Endothelial cell of umbilical vein (primary cell): Measurements from ENCODE around the gene IFT27. TPM values are rescaled to one million over a fixed set of nuclear protein-coding genes. Genes with fewer than 3 reads are reported as not detected.

Experiments used
- BruUV-seq: library from RNA; stranded (reverse); fragments of 400-500 nt; replicated peaks from 2 replicates; lab custom pipeline; 2021; lab: Mats Ljungman, UMichigan
- CTCF ChIA-PET: fragments of 300-600, 350-600 bp; sonication (Branson Sonifier 250); formaldehyde crosslinking; loops from one replicate; lab custom pipeline; 2021; ENCODE audit warnings: antibody characterized with exemption, inconsistent platforms; lab: Charles Lee
- POLR2A ChIA-PET: fragments of 300-600, 350-600 bp; sonication (Branson Sonifier 250); formaldehyde crosslinking; loops from one replicate; lab custom pipeline; 2021; ENCODE audit warnings: antibody characterized with exemption, inconsistent platforms; lab: Charles Lee
- DNase-seq: peaks from one replicate; pipeline ENCODE4 v3.0.0-alpha.2; 2011; ENCODE audit warnings: low read depth, low spot score
- FAIRE-seq: peaks from 2 replicates; lab custom pipeline; 2011; peaks lifted over from hg19 to GRCh38; lab: Jason Lieb, UNC
- H2AFZ ChIP-seq: 2 replicates; pipeline ENCODE4 v1.6.0; 2012; ENCODE audit warnings: low read depth, low read length, control low read depth, inconsistent platforms
- H3K27ac ChIP-seq: 2 replicates; pipeline ENCODE4 v1.5.1; 2011; ENCODE audit warnings: low read depth, mild to moderate bottlenecking, control low read depth, low read length, moderate library complexity; ENCODE audit not compliant: insufficient read depth
- H3K27me3 ChIP-seq, 2 experiments: 2 replicates each; pipeline versions ENCODE4 v1.6.0 to v1.6.1; 2011; ENCODE audit warnings: low read length in 2 of 2, mixed read lengths in 1 of 2; ENCODE audit not compliant: control insufficient read depth in 2 of 2, insufficient read depth in 2 of 2
- H3K36me3 ChIP-seq, 2 experiments: 2 replicates in 1 of 2; 3 replicates in 1 of 2; pipeline ENCODE4 v1.5.1; 2011; ENCODE audit warnings: low read length in 2 of 2, mild to moderate bottlenecking in 1 of 2, moderate library complexity in 1 of 2; ENCODE audit not compliant: control insufficient read depth in 2 of 2, insufficient read depth in 2 of 2; ENCODE audit errors: extremely low read depth in 1 of 2
- H3K4me1 ChIP-seq: 3 replicates; pipeline ENCODE4 v1.5.1; 2011; ENCODE audit warnings: mild to moderate bottlenecking, low read length; ENCODE audit not compliant: control insufficient read depth, insufficient read depth; ENCODE audit errors: extremely low read depth
- H3K4me2 ChIP-seq: 2 replicates; pipeline ENCODE4 v1.6.1; 2011; ENCODE audit warnings: low read length, control low read depth, mixed read lengths; ENCODE audit not compliant: insufficient read depth
- H3K4me3 ChIP-seq, 3 experiments: fragments of 200-600 bp in 1 of 3; sonication (generic), shearing (Covaris generic) in 1 of 3; replicated peaks in 1 of 3; 2 replicates each; pipeline ENCODE4 v1.5.1; 2011 to 2016; ENCODE audit warnings: control low read depth in 3 of 3, low read length in 3 of 3, mild to moderate bottlenecking in 2 of 3, inconsistent platforms in 1 of 3, low read depth in 1 of 3, moderate library complexity in 1 of 3; ENCODE audit not compliant: insufficient read depth in 1 of 3
- H3K79me2 ChIP-seq: 2 replicates; pipeline ENCODE4 v1.6.0; 2012; ENCODE audit warnings: low read length, inconsistent platforms; ENCODE audit not compliant: control insufficient read depth, insufficient read depth
- H3K9ac ChIP-seq: replicated peaks from 2 replicates; pipeline ENCODE3; 2011; ENCODE audit warnings: low read length, control low read depth; ENCODE audit not compliant: insufficient read depth; ENCODE audit errors: extremely low read depth
- H3K9me1 ChIP-seq: replicated peaks from 3 replicates; pipeline ENCODE4 v1.6.0; 2011; ENCODE audit warnings: mild to moderate bottlenecking, low read length; ENCODE audit not compliant: control insufficient read depth, insufficient read depth; ENCODE audit errors: extremely low read depth
- H3K9me3 ChIP-seq: replicated peaks from 2 replicates; pipeline ENCODE4 v1.5.1; 2012; ENCODE audit warnings: low read length, inconsistent platforms; ENCODE audit not compliant: control insufficient read depth, insufficient read depth
- H4K20me1 ChIP-seq: replicated peaks from 2 replicates; pipeline ENCODE3; 2011; ENCODE audit warnings: mild to moderate bottlenecking, low read length; ENCODE audit not compliant: control insufficient read depth, insufficient read depth; ENCODE audit errors: extremely low read depth
- CTCF ChIP-seq, 2 donors: IDR thresholded peaks; 1 replicate in 1 of 2; 2 replicates in 1 of 2; pipeline ENCODE4 v1.5.1; 2011; ENCODE audit warnings: low read length in 2 of 2, mild to moderate bottlenecking in 2 of 2, moderate library complexity in 2 of 2, control low read depth in 1 of 2, inconsistent platforms in 1 of 2, low read depth in 1 of 2; ENCODE audit not compliant: insufficient read depth in 1 of 2; ENCODE audit errors: extremely low read depth in 1 of 2
- EZH2 ChIP-seq: IDR thresholded peaks from 2 replicates; pipeline ENCODE4 v1.6.1; 2012; ENCODE audit warnings: borderline replicate concordance, low read depth, mild to moderate bottlenecking, moderate library complexity, low read length, inconsistent platforms; ENCODE audit not compliant: severe bottlenecking
- FOS ChIP-seq: IDR thresholded peaks from 2 replicates; pipeline ENCODE4 v1.6.1; 2011; ENCODE audit warnings: mild to moderate bottlenecking, low read length, moderate library complexity, borderline replicate concordance; ENCODE audit not compliant: insufficient read depth
- GATA2 ChIP-seq: IDR thresholded peaks from 2 replicates; pipeline ENCODE4 v1.7.0; 2011; ENCODE audit warnings: low read depth, mild to moderate bottlenecking, moderate library complexity, mixed read lengths, low read length; ENCODE audit not compliant: insufficient read length, insufficient read depth
- MAX ChIP-seq: IDR thresholded peaks from 2 replicates; pipeline ENCODE4 v1.6.1; 2011; ENCODE audit not compliant: insufficient read depth, insufficient read length
- dilution Hi-C: fragments of 300-500 bp; cut with MboI; formaldehyde crosslinking; loops from one replicate; pipeline ENCODE4 v1.15.0; 2019; ENCODE audit warnings: low sequenced_read_pairs; ENCODE audit not compliant: extremely low pct_ligation_motif_present
- intact Hi-C: fragments of 100-400 bp; cut with micrococcal nuclease; formaldehyde crosslinking; loops from one replicate; pipeline ENCODE4 v1.10.0; 2022
- polyA plus RNA-seq, 4 experiments: library from polyadenylated mRNA; depleted of rRNA in 3 of 4; stranded (reverse) in 3 of 4; unstranded in 1 of 4; fragments of >200 nt; gene quantifications; 2 replicates each; pipeline versions ENCODE4 v1.2.1 to v1.2.3, GENCODE V29; 2011 to 2012; ENCODE audit warnings: missing spikeins in 1 of 4
- total RNA-seq: library from RNA; stranded (reverse); gene quantifications from 2 replicates; pipeline ENCODE4 v1.2.3, GENCODE V29; 2021

Gene IFT27
- total and polyA plus RNA-seq, 2 donors (not counting 3 experiments of a cell fraction or from before 2014, with no cell fraction given): 29.9 to 33.7 TPM

- H3K4me3 ChIP-seq: no peak overlapping the region
- H3K79me2 ChIP-seq: no peaks in the 10 kb centered on the region
- no TSS peak for BruUV-seq
- no peak overlapping the region for H3K9ac ChIP-seq
- H3K9me1 ChIP-seq: no peaks in the 10 kb centered on the region
- H2AFZ ChIP-seq: no peak overlapping the region
- peaks cover 13% of the 10 kb centered on the region for H3K4me1 ChIP-seq
- dilution Hi-C loops: loop anchor here (10.0 kb wide), 1 partner anchor 61 kb away; no protein-coding TSS in a partner anchor
- no peaks in the 10 kb centered on the region for H4K20me1 ChIP-seq
- no peaks in the 10 kb centered on the region for H3K36me3 ChIP-seq
- ChIA-PET CTCF (interaction anchor here (0.9 to 3.8 kb wide), 15 partner anchors 8 to 265 kb away, joined by 3 to 75 read pairs (median 5); partner anchors contain the start of gene EIF3D), POLR2A (no interaction called here)
- intact Hi-C loops: loop anchor here (2.0 kb wide), 1 partner anchor 17 kb away; no protein-coding TSS in a partner anchor
- no peak for TF ChIP-seq GATA2
- peak in 1 of 2 donors; percentile 26 for TF ChIP-seq CTCF (IDR thresholded peaks at IDR 0.05; ENCODE audit: extremely low read depth in 1 of 2, insufficient read depth in 1 of 2, low read depth in 1 of 2, low read length in 2 of 2)
- TF ChIP-seq MAX: no peak
- no peak for TF ChIP-seq FOS
- TF ChIP-seq EZH2: no peak
- no peaks in the 10 kb centered on the region for H3K9me3 ChIP-seq
- peak; percentile 23 for DNase-seq
- H3K27ac ChIP-seq: no peak overlapping the region
- no peak overlapping the region for H3K4me2 ChIP-seq
- H3K27me3 ChIP-seq: no peaks in the 10 kb centered on the region
- peak; percentile 42 for FAIRE-seq
These were observed 2.0 kb downstream of the IFT27 start for GRCh38 chr22:36773935-36774334.
